Measurements from ENCODE around the gene SPAG6.

SPAG6 gene

DNA sequence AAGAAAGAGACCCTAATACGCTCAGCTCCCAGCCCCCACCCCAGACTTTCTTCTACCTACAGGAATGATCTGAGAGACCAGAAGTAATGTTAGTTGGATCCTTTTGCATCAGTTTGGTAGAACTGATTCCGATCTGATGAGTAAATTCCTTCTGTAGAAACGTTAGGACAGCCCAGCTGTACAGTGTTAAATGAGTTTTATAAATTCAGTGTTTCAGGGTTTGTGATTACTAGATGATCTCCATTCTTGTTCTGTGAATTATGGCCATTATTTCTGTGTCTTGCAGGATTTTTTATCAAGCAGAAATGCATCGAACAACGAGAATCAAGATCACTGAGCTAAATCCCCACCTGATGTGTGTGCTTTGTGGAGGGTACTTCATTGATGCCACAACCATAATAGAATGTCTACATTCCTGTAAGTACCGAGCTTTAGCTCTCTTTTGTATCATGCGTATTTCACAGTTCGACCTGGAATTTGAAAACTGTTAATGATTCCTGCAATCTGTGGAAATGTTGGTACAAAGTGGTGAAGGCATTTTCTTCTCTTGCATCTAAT is 19.1 kb upstream of the SPAG6 start:
- ChIA-PET CTCF (interaction anchor here (0.7 to 2.1 kb wide), 2 partner anchors 12 to 100 kb away, joined by 3 to 5 read pairs; no protein-coding TSS in a partner anchor), POLR2A (ENCODE audit: low non-redundant PET) (interaction anchor here (0.7 kb wide), 1 partner anchor 473 kb away, joined by 3 read pairs; no protein-coding TSS in a partner anchor)
- H3K27ac ChIP-seq, result peak overlapping the region; percentile 78

DNA sequence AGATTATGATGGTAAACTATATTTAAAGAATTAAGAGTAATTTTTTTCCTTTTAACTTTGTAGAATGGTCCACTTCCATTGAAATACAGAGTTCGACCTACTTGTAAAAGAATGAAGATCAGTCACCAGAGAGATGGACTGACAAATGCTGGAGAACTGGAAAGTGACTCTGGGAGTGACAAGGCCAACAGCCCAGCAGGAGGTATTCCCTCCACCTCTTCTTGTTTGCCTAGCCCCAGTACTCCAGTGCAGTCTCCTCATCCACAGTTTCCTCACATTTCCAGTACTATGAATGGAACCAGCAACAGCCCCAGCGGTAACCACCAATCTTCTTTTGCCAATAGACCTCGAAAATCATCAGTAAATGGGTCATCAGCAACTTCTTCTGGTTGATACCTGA is 16.1 kb upstream of the SPAG6 start:
- DNase-seq (ENCODE audit: low spot score), result no peak
- CTCF ChIA-PET, result no interaction called here
- no peak for TF ChIP-seq CTCF (conservative IDR thresholded peaks at IDR 0.05; ENCODE audit: low read depth)
- POLR2A ChIA-PET (ENCODE audit: low non-redundant PET), result no interaction called here
- no peak overlapping the region for H3K27ac ChIP-seq

More for the DNA sequence above, 19.1 kb upstream of the SPAG6 start:
- no peak for TF ChIP-seq CTCF (conservative IDR thresholded peaks at IDR 0.05; ENCODE audit: low read depth)
- DNase-seq (ENCODE audit: low spot score), result no peak

DNA sequence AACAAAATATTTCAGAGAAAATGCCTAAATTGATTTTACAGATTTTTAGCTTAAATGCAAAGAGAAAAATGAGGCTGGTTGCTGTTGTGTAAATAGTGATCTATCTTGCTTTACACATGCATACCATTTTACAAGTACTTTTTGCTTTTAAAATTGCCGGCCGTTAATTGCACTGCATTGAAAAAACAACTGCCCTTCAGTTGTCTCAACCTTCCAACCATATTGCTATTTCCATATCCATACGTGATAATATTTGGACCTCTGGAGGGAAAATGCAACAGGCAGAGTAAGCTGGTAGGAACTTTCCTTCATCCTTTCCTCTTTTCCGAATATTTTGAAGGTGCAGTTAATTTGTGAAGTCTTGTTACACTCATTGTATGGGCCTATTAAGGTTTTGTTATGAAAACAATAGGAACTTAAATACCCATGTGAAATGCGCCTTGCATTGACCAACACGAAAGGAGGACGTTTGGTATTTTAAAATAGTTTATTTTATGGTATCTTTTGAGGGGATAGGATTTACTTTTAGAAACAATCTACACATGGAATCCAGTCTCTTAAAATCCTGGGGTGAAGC is 13.1 kb upstream of the SPAG6 start:
- ChIA-PET CTCF (interaction anchor here (0.6 kb wide), 1 partner anchor 16 kb away, joined by 3 read pairs; the partner anchor contains the start of gene COMMD3), POLR2A (ENCODE audit: low non-redundant PET) (no interaction called here)
- no peak overlapping the region for H3K27ac ChIP-seq
- no peak for TF ChIP-seq CTCF (conservative IDR thresholded peaks at IDR 0.05; ENCODE audit: low read depth)
- DNase-seq (ENCODE audit: low spot score), result no peak

- H3K27ac ChIP-seq, result no peak overlapping the region
- ChIA-PET POLR2A (ENCODE audit: low non-redundant PET) (no interaction called here), CTCF (no interaction called here)
- TF ChIP-seq CTCF (conservative IDR thresholded peaks at IDR 0.05; ENCODE audit: low read depth), result no peak
- no peak for DNase-seq (ENCODE audit: low spot score)
Observed at GRCh38 chr10:22333167-22333974, 11.9 kb upstream of the SPAG6 start.

DNA sequence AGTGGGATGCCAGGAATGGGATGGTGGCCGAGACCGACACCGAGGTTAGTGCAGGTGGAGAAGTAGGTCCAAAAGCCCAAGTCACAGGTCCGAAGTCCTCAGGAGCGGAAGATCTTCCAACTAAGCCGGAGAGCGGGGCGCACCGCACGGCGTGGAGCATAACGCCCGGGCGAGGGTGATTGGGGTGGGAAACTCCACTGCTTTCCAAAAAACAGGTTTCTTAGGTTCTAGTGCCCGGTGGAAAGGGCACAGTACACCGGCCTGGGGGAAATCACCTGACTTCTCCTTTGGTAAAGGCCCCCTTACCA is 11.4 kb upstream of the SPAG6 start:
- TF ChIP-seq CTCF (conservative IDR thresholded peaks at IDR 0.05; ENCODE audit: low read depth), result no peak
- H3K27ac ChIP-seq, result no peak overlapping the region

GRCh38 chr10:22334414-22335172 is 10.7 kb upstream of the SPAG6 start:
- CTCF ChIA-PET, result no interaction called here
- no peak for DNase-seq (ENCODE audit: low spot score)
- POLR2A ChIA-PET (ENCODE audit: low non-redundant PET), result no interaction called here
- no peak overlapping the region for H3K27ac ChIP-seq
- no peak for TF ChIP-seq CTCF (conservative IDR thresholded peaks at IDR 0.05; ENCODE audit: low read depth)

More for the DNA sequence above, 11.4 kb upstream of the SPAG6 start:
- no peak for DNase-seq (ENCODE audit: low spot score)
- ChIA-PET CTCF (no interaction called here), POLR2A (ENCODE audit: low non-redundant PET) (no interaction called here)

All from RWPE1 (cell line).